Natural killer cell (primary cell): ENCODE results near the gene MAD1L1. TPM values are rescaled to one million over a fixed set of nuclear protein-coding genes. Genes with fewer than 3 reads are reported as not detected.

ENCODE experiments used
- ATAC-seq, 3 donors: fragments of 150-1000 bp in 2 of 3; fragments of 200-7000 bp in 1 of 3; cut with Tn5 transposase; 1 replicate in 1 of 3; 2 replicates in 2 of 3; pipeline ENCODE4 v1.10.0; 2021; ENCODE audit warnings: mild to moderate bottlenecking in 2 of 3, moderate library complexity in 2 of 3
- DNase-seq, 2 donors: peaks; one replicate each; pipeline versions ENCODE4 v3.0.0 to v3.0.0-alpha.2; 2013 to 2021; ENCODE audit warnings: mixed read lengths in 1 of 2
- H3K27ac ChIP-seq: one replicate; pipeline ENCODE4 v1.5.1; 2013; ENCODE audit warnings: mild to moderate bottlenecking, low read length
- H3K27me3 ChIP-seq: one replicate; pipeline ENCODE4 v1.6.1; 2013; ENCODE audit warnings: low read length; ENCODE audit not compliant: control insufficient read depth, insufficient read depth
- H3K36me3 ChIP-seq: one replicate; pipeline ENCODE4 v1.6.1; 2013; ENCODE audit warnings: low read length; ENCODE audit not compliant: control insufficient read depth, insufficient read depth
- H3K4me1 ChIP-seq: one replicate; pipeline ENCODE4 v1.6.1; 2013; ENCODE audit warnings: low read length; ENCODE audit not compliant: control insufficient read depth, insufficient read depth
- H3K4me3 ChIP-seq: one replicate; pipeline ENCODE4 v1.5.1; 2013; ENCODE audit warnings: low read length
- H3K9me3 ChIP-seq: one replicate; pipeline ENCODE4 v1.6.1; 2013; ENCODE audit warnings: low read length; ENCODE audit not compliant: control insufficient read depth, insufficient read depth
- H3K27ac Mint-ChIP-seq, 2 donors: one replicate each; pipeline ENCODE4 v1.8.0; 2022; ENCODE audit warnings: mild to moderate bottlenecking in 2 of 2, mixed read lengths in 2 of 2, moderate library complexity in 1 of 2
- H3K27me3 Mint-ChIP-seq, 2 donors: one replicate each; pipeline ENCODE4 v1.8.0; 2022; ENCODE audit warnings: low read depth in 2 of 2, mixed read lengths in 2 of 2
- H3K36me3 Mint-ChIP-seq: one replicate; pipeline ENCODE4 v1.8.0; 2022; ENCODE audit warnings: mixed read lengths
- H3K4me1 Mint-ChIP-seq, 2 donors: one replicate each; pipeline ENCODE4 v1.8.0; 2022; ENCODE audit warnings: mixed read lengths in 2 of 2
- H3K4me3 Mint-ChIP-seq: one replicate; pipeline ENCODE4 v1.8.0; 2022; ENCODE audit warnings: mild to moderate bottlenecking, moderate library complexity, mixed read lengths
- H3K9me3 Mint-ChIP-seq, 2 donors: one replicate each; pipeline ENCODE4 v1.8.0; 2022; ENCODE audit warnings: mixed read lengths in 2 of 2
- CTCF ChIP-seq: fragments of 200-600 bp; IDR thresholded peaks from one replicate; pipeline ENCODE4 v1.8.0; 2022; ENCODE audit warnings: antibody characterized with exemption
- WGBS: methylation state at CpG from one replicate; pipeline ENCODE4 v1.1.7; 2013; ENCODE audit warnings: missing lambda C conversion rate; ENCODE audit not compliant: insufficient coverage; 5-methylcytosine and 5-hydroxymethylcytosine counted together
- intact Hi-C: fragments of 100-400 bp; cut with micrococcal nuclease; formaldehyde crosslinking; loops from one replicate; pipeline ENCODE4 v1.14.2; 2022
- total RNA-seq, 4 donors: library from RNA; stranded (reverse); fragments of 120-200 nt in 1 of 4; gene quantifications; one replicate each; pipeline versions ENCODE4 v1.2.3 to v1.2.4, GENCODE V29; 2013 to 2022

Gene MAD1L1
- total RNA-seq, 3 donors from 2014 or later (not counting 1 experiment from before 2014, with no cell fraction given), result 53.6 to 81.2 (median 77.4) TPM

- H3K27me3 ChIP-seq, result no peaks in the 10 kb centered on the region
- H3K27me3 Mint-ChIP-seq, result peaks cover 6 to 10% of the 10 kb centered on the region in 2 donors
- H3K36me3 ChIP-seq, result no peaks in the 10 kb centered on the region
- no peak for TF ChIP-seq CTCF
- H3K27ac ChIP-seq, result no peak overlapping the region
- H3K9me3 ChIP-seq, result peaks cover 4% of the 10 kb centered on the region
- 90% methylated on average over 20 of the region's 21 CpGs for WGBS
- DNase-seq, result no peak
- intact Hi-C loops, result no loop called here
- no peak overlapping the region for H3K27ac Mint-ChIP-seq
- H3K4me1 Mint-ChIP-seq, result peaks cover 52 to 58% of the 10 kb centered on the region in 2 donors
- peak overlapping the region; percentile 67 for H3K4me3 Mint-ChIP-seq
- no peak overlapping the region for H3K4me3 ChIP-seq
- peaks cover 2% of the 10 kb centered on the region in 2 donors for H3K9me3 Mint-ChIP-seq
- peaks cover 53% of the 10 kb centered on the region for H3K4me1 ChIP-seq
- H3K36me3 Mint-ChIP-seq, result no peaks in the 10 kb centered on the region
- ATAC-seq, result no peak
Observed at GRCh38 chr7:2107386-2108070, 125.2 kb downstream of the MAD1L1 start.

DNA sequence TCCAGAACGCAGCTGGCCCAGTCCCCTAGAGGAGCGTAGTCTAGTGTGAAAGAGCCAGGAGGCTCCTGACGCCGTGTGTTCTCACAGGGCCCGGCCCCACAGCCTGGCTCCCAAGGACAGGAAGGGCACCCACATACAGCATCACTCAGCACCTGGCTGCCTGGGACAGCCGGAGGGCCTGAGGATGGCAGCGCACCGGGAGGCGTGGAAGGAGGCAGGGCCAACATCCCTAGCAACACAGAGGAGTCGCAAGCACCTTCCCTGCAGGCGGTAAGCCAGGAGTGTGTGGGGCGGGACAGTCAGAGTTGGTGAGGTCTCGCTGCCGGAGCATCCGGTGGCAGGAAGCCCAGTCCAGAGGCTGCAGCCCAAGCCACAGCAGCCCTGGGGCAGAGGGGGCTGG lies 125.8 kb downstream of the MAD1L1 start:
- H3K27me3 Mint-ChIP-seq, result peaks cover 5 to 10% of the 10 kb centered on the region in 2 donors
- Histone ChIP-seq H3K36me3 (no peaks in the 10 kb centered on the region), H3K4me3 (no peak overlapping the region), H3K4me1 (peaks cover 49% of the 10 kb centered on the region), H3K27ac (no peak overlapping the region), H3K27me3 (no peaks in the 10 kb centered on the region), H3K9me3 (peaks cover 10% of the 10 kb centered on the region)
- no peak overlapping the region for H3K27ac Mint-ChIP-seq
- 77% methylated on average over 15 of the region's 15 CpGs for WGBS
- DNase-seq (no peak), ATAC-seq (peak in 1 of 3 donors; percentile 21)
- H3K9me3 Mint-ChIP-seq, result peaks cover 6 to 8% of the 10 kb centered on the region in 2 donors
- H3K4me3 Mint-ChIP-seq, result peak overlapping the region; percentile 26
- H3K36me3 Mint-ChIP-seq, result no peaks in the 10 kb centered on the region
- no peak for TF ChIP-seq CTCF
- intact Hi-C loops, result no loop called here
- peaks cover 52 to 58% of the 10 kb centered on the region in 2 donors for H3K4me1 Mint-ChIP-seq

DNA sequence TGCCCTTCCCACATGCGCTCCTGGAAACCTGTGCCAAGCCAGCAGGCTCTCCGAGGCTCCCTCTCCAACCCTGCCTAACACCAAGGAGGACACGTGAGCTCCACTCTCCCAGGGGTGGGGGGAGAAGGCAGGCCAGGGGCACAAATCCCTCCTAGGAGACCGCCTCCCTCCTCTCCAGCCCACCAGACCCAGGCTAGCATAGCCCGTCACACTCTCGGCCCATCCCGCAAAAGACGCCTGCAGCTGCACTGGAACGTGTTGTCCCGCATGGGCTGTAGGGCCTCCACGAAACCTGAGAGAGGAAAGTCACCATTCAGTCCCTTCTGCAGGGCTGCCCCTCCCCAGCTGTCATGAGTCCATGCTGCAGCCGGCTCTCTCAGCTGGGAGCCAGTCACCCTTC lies 126.3 kb downstream of the MAD1L1 start:
- ATAC-seq (no peak), DNase-seq (no peak)
- H3K9me3 Mint-ChIP-seq, result peaks cover 6 to 8% of the 10 kb centered on the region in 2 donors
- no peak for TF ChIP-seq CTCF
- H3K27ac Mint-ChIP-seq, result no peak overlapping the region
- peak overlapping the region; percentile 26 for H3K4me3 Mint-ChIP-seq
- intact Hi-C loops, result no loop called here
- H3K4me1 Mint-ChIP-seq, result peaks cover 54 to 58% of the 10 kb centered on the region in 2 donors
- H3K27me3 ChIP-seq, result no peaks in the 10 kb centered on the region
- H3K36me3 Mint-ChIP-seq, result no peaks in the 10 kb centered on the region
- peaks cover 49% of the 10 kb centered on the region for H3K4me1 ChIP-seq
- 95% methylated on average over 12 of the region's 12 CpGs for WGBS
- no peak overlapping the region for H3K4me3 ChIP-seq
- peaks cover 14% of the 10 kb centered on the region for H3K9me3 ChIP-seq
- no peak overlapping the region for H3K27ac ChIP-seq
- no peaks in the 10 kb centered on the region for H3K36me3 ChIP-seq
- peaks cover 5 to 10% of the 10 kb centered on the region in 2 donors for H3K27me3 Mint-ChIP-seq

DNA sequence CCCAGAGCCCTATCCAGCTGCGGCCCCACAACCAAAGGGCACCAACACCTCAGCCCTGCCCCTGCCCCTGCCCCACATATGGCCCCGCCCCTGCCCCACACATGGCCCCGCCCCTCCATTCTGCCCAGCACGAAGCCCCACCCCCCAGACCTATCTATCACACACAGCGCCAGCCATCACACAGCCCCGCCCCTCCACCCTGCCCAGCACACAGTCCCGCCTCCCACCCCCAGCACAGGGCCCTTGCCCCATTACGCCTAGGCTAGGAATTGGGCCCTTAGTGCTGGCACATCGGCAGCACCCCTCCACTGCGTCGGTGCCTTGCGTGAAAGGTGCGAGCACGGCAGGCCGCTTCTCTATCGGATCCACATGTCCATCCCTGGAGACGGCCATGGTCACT lies 126.8 kb downstream of the MAD1L1 start:
- no peaks in the 10 kb centered on the region for H3K27me3 ChIP-seq
- intact Hi-C loops, result no loop called here
- TF ChIP-seq CTCF, result no peak
- DNase-seq, result no peak
- H3K4me1 Mint-ChIP-seq, result peaks cover 52 to 54% of the 10 kb centered on the region in 2 donors
- H3K9me3 Mint-ChIP-seq, result peaks cover 6 to 8% of the 10 kb centered on the region in 2 donors
- H3K27me3 Mint-ChIP-seq, result peaks cover 5 to 8% of the 10 kb centered on the region in 2 donors
- H3K27ac Mint-ChIP-seq, result no peak overlapping the region
- WGBS, result 94% methylated on average over 15 of the region's 17 CpGs
- H3K9me3 ChIP-seq, result peaks cover 14% of the 10 kb centered on the region
- H3K4me3 Mint-ChIP-seq, result no peak overlapping the region
- peaks cover 50% of the 10 kb centered on the region for H3K4me1 ChIP-seq
- ATAC-seq, result no peak
- no peaks in the 10 kb centered on the region for H3K36me3 ChIP-seq
- no peaks in the 10 kb centered on the region for H3K36me3 Mint-ChIP-seq
- no peak overlapping the region for H3K4me3 ChIP-seq
- no peak overlapping the region for H3K27ac ChIP-seq
